HepG2 (cell line): ENCODE data around the gene KLF16. TPM values are rescaled to one million over a fixed set of nuclear protein-coding genes. Genes with fewer than 3 reads are reported as not detected.

ENCODE experiments used
- DNMT3B ChIP-seq: conservative IDR thresholded peaks from 2 replicates; pipeline ENCODE4 v1.6.1; 2016; ENCODE audit warnings: missing biosample characterization, control low read depth
- KIAA2018 ChIP-seq: sonication (generic); formaldehyde crosslinking; IDR thresholded peaks from 2 replicates; pipeline ENCODE4 v1.5.0; 2020; ENCODE audit warnings: mild to moderate bottlenecking, missing genetic modification reagents, borderline replicate concordance
- MIER3 ChIP-seq: IDR thresholded peaks from 2 replicates; pipeline ENCODE4 v1.6.1; 2016; ENCODE audit warnings: missing compliant biosample characterization, borderline replicate concordance
- MTF2 ChIP-seq: sonication (generic); formaldehyde crosslinking; IDR thresholded peaks from 2 replicates; pipeline ENCODE4 v1.5.0; 2020; ENCODE audit warnings: missing genetic modification reagents, borderline replicate concordance
- MXD3 ChIP-seq: IDR thresholded peaks from 2 replicates; pipeline ENCODE4 v1.6.1; 2016; ENCODE audit warnings: mild to moderate bottlenecking, missing biosample characterization, missing genetic modification reagents
- PRPF4 ChIP-seq: fragments of 200-400 bp; formaldehyde crosslinking; IDR thresholded peaks from 2 replicates; pipeline ENCODE4 v1.6.1; 2016; ENCODE audit warnings: low read length, low read depth; ENCODE audit not compliant: poor library complexity, severe bottlenecking
- RXRA ChIP-seq: sonication (generic); formaldehyde crosslinking; IDR thresholded peaks from 2 replicates; pipeline ENCODE4 v1.5.1; 2020; ENCODE audit warnings: missing genetic modification reagents
- ZBTB39 ChIP-seq: sonication (generic); formaldehyde crosslinking; IDR thresholded peaks from 2 replicates; pipeline ENCODE4 v1.5.0; 2020; ENCODE audit warnings: missing genetic modification reagents
- ZNF230 ChIP-seq: sonication (generic); formaldehyde crosslinking; IDR thresholded peaks from 2 replicates; pipeline ENCODE4 v1.4.0; 2020; ENCODE audit warnings: mild to moderate bottlenecking, missing genetic modification reagents
- ZNF674 ChIP-seq: sonication (generic); formaldehyde crosslinking; IDR thresholded peaks from 2 replicates; pipeline ENCODE4 v1.5.0; 2020; ENCODE audit warnings: low read depth, mild to moderate bottlenecking, missing genetic modification reagents
- ZNF883 ChIP-seq: sonication (generic); formaldehyde crosslinking; IDR thresholded peaks from 2 replicates; pipeline ENCODE4 v1.5.1; 2020; ENCODE audit warnings: mild to moderate bottlenecking, missing genetic modification reagents; ENCODE audit errors: not compliant biosample characterization
- polyA plus RNA-seq, 8 experiments: library from polyadenylated mRNA; depleted of rRNA in 3 of 8; stranded (reverse) in 7 of 8; unstranded in 1 of 8; fragments of >200 nt; fragmentation: Illumina TruSeq in 4 of 8; extraction: Trizol in 4 of 8; gene quantifications; 2 replicates each; pipeline versions ENCODE4 v1.2.1 to v1.2.3, GENCODE V29; 2011 to 2016; ENCODE audit warnings: low read depth in 4 of 8, missing spikeins in 1 of 8, mixed read lengths in 1 of 8; ENCODE audit not compliant: insufficient read depth in 1 of 8
- total RNA-seq, 5 experiments: library from RNA; depleted of rRNA; stranded (reverse); fragments of >200 nt; fragmentation: Illumina TruSeq; extraction: Trizol; gene quantifications; 2 replicates each; pipeline ENCODE4 v1.2.3, GENCODE V29; 2016; ENCODE audit warnings: low read depth in 1 of 5
- TF ChIP-seq, protein P1 (sequence below): sonication (generic); formaldehyde crosslinking; IDR thresholded peaks from 2 replicates; pipeline ENCODE4 v1.4.0; 2020; ENCODE audit warnings: missing genetic modification reagents, mild to moderate bottlenecking, borderline replicate concordance
- TF ChIP-seq, protein P2 (sequence below): sonication (generic); formaldehyde crosslinking; IDR thresholded peaks from 2 replicates; pipeline ENCODE4 v1.5.0; 2020; ENCODE audit warnings: mild to moderate bottlenecking, missing genetic modification reagents

The KLF16 gene
- total and polyA plus RNA-seq, 2 of the 13 experiments (the other 11 are each of a cell fraction or from before 2014, with no cell fraction given): 3.5 to 6.7 TPM

DNA sequence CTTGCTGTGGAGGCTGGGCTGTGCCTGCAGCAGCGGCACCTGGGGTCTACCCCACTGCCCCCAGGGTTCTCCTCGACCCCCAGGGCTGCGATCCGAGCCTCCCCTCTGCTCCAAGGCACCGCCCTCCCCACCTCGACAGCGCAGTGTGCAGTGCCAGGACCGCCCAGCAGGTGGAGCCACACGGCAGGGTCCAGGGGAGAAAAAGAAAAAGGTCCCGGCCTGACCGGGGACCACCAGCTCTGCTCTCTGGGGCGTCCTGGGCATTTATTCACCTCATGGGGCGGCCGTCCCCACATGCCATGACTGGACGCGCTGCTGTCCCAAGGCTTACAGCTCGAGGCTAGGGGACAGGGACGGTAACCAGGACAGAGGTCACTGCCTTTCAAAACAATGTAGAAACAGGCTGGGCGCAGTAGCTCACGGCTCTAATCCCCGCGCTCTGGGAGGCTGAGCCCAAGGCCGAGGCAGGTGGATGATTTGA is 25.7 kb downstream of the KLF16 start (continued):
- TF ChIP-seq KIAA2018: no peak
- TF ChIP-seq ZNF883 (CRISPR knock-in tag): no peak
- TF ChIP-seq MXD3 (CRISPR knock-in tag): no peak; the same call in 1 of the 2 replicates
- TF ChIP-seq RXRA (CRISPR knock-in tag): peak; percentile 51
- TF ChIP-seq DNMT3B: no peak
- TF ChIP-seq MTF2 (CRISPR knock-in tag): no peak
- TF ChIP-seq ZNF674 (CRISPR knock-in tag): no peak
- TF ChIP-seq, protein P1, sequence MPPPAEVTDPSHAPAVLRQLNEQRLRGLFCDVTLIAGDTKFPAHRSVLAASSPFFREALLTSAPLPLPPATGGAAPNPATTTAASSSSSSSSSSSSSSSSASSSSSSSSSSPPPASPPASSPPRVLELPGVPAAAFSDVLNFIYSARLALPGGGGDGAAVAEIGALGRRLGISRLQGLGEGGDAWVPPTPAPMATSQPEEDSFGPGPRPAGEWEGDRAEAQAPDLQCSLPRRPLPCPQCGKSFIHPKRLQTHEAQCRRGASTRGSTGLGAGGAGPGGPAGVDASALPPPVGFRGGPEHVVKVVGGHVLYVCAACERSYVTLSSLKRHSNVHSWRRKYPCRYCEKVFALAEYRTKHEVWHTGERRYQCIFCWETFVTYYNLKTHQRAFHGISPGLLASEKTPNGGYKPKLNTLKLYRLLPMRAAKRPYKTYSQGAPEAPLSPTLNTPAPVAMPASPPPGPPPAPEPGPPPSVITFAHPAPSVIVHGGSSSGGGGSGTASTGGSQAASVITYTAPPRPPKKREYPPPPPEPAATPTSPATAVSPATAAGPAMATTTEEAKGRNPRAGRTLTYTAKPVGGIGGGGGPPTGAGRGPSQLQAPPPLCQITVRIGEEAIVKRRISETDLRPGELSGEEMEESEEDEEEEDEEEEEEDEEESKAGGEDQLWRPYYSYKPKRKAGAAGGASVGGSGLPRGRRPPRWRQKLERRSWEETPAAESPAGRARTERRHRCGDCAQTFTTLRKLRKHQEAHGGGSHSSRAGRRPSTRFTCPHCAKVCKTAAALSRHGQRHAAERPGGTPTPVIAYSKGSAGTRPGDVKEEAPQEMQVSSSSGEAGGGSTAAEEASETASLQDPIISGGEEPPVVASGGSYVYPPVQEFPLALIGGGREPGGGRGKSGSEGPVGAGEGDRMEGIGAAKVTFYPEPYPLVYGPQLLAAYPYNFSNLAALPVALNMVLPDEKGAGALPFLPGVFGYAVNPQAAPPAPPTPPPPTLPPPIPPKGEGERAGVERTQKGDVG (CRISPR knock-in tag): peak; percentile 23; the same call in 1 of the 2 replicates
- TF ChIP-seq PRPF4: peak; percentile 14
- TF ChIP-seq, protein P2, sequence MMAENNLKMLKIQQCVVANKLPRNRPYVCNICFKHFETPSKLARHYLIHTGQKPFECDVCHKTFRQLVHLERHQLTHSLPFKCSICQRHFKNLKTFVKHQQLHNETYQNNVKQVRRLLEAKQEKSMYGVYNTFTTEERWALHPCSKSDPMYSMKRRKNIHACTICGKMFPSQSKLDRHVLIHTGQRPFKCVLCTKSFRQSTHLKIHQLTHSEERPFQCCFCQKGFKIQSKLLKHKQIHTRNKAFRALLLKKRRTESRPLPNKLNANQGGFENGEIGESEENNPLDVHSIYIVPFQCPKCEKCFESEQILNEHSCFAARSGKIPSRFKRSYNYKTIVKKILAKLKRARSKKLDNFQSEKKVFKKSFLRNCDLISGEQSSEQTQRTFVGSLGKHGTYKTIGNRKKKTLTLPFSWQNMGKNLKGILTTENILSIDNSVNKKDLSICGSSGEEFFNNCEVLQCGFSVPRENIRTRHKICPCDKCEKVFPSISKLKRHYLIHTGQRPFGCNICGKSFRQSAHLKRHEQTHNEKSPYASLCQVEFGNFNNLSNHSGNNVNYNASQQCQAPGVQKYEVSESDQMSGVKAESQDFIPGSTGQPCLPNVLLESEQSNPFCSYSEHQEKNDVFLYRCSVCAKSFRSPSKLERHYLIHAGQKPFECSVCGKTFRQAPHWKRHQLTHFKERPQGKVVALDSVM (CRISPR knock-in tag): no peak
- TF ChIP-seq ZBTB39: no peak
- no peak for TF ChIP-seq ZNF230 (CRISPR knock-in tag)
- TF ChIP-seq MIER3 (CRISPR knock-in tag): no peak
